ENCODE data around the gene PKM.
A peak's percentile ranks its signal among the peaks of the same experiment; 100 is the strongest.

PKM gene

GRCh38 chr15:72227192-72227586, 3.8 kb downstream of the PKM start:
- H3K36me3 ChIP-seq (replicated peaks; ENCODE audit: insufficient read depth, low read length): peaks cover 4% of the 10 kb centered on the region; the same call in 1 of the 2 replicates

GRCh38 chr15:72223278-72223677, 7.7 kb downstream of the PKM start:
- Histone ChIP-seq H3K4me2 (ENCODE audit: low read depth, low read length) (no peak overlapping the region), H3K4me3 (ENCODE audit: low read length) (no peak overlapping the region), H3K9me3 (replicated peaks; ENCODE audit: insufficient read depth, low read length) (no peaks in the 10 kb centered on the region), H2AFZ (ENCODE audit: low read length) (no peak overlapping the region), H3K9me2 (replicated peaks; ENCODE audit: insufficient read depth, low read length) (no peaks in the 10 kb centered on the region), H3K4me1 (ENCODE audit: low read length) (peaks cover 10% of the 10 kb centered on the region), H4K20me1 (ENCODE audit: insufficient read depth, low read length) (peaks cover 70% of the 10 kb centered on the region), H3K27me3 (replicated peaks; ENCODE audit: insufficient read depth, low read length) (no peaks in the 10 kb centered on the region), H3K79me2 (ENCODE audit: low read length) (peaks cover 95% of the 10 kb centered on the region), H3K27ac (ENCODE audit: low read length) (no peak overlapping the region), H3F3A (ENCODE audit: insufficient read depth, low read length) (peaks cover 3% of the 10 kb centered on the region; the same call in 1 of the 2 replicates), H3K9ac (ENCODE audit: low read length) (no peak overlapping the region), H3K36me3 (replicated peaks; ENCODE audit: insufficient read depth, low read length) (peaks cover 14% of the 10 kb centered on the region; the same call in 1 of the 2 replicates)
- DNase-seq: no peak
- TF ChIP-seq CTCF (IDR thresholded peaks at IDR 0.05; ENCODE audit: low read length) (no peak), EZH2 (optimal IDR thresholded peaks at IDR 0.05; ENCODE audit: low read depth, low read length) (no peak), EZH2phosphoT487 (IDR thresholded peaks at IDR 0.05; ENCODE audit: low read length) (no peak)

More at GRCh38 chr15:72227192-72227586, 3.8 kb downstream of the PKM start:
- Histone ChIP-seq H3F3A (ENCODE audit: insufficient read depth, low read length) (peaks cover 19% of the 10 kb centered on the region), H3K4me1 (ENCODE audit: low read length) (peaks cover 25% of the 10 kb centered on the region), H3K79me2 (ENCODE audit: low read length) (peaks cover 84% of the 10 kb centered on the region), H3K9me2 (replicated peaks; ENCODE audit: insufficient read depth, low read length) (no peaks in the 10 kb centered on the region), H4K20me1 (ENCODE audit: insufficient read depth, low read length) (peaks cover 46% of the 10 kb centered on the region), H3K4me2 (ENCODE audit: low read depth, low read length) (peak overlapping the region; percentile 5), H3K4me3 (ENCODE audit: low read length) (no peak overlapping the region), H3K27ac (ENCODE audit: low read length) (no peak overlapping the region), H3K9ac (ENCODE audit: low read length) (no peak overlapping the region), H2AFZ (ENCODE audit: low read length) (no peak overlapping the region), H3K9me3 (replicated peaks; ENCODE audit: insufficient read depth, low read length) (no peaks in the 10 kb centered on the region), H3K27me3 (replicated peaks; ENCODE audit: insufficient read depth, low read length) (no peaks in the 10 kb centered on the region)
- TF ChIP-seq CTCF (IDR thresholded peaks at IDR 0.05; ENCODE audit: low read length) (no peak), EZH2phosphoT487 (IDR thresholded peaks at IDR 0.05; ENCODE audit: low read length) (no peak), EZH2 (optimal IDR thresholded peaks at IDR 0.05; ENCODE audit: low read depth, low read length) (no peak)
- DNase-seq: no peak

- H3K27ac ChIP-seq (ENCODE audit: low read length): no peak overlapping the region
- TF ChIP-seq EZH2phosphoT487 (IDR thresholded peaks at IDR 0.05; ENCODE audit: low read length) (no peak), EZH2 (optimal IDR thresholded peaks at IDR 0.05; ENCODE audit: low read depth, low read length) (no peak)
- H3K79me2 ChIP-seq (ENCODE audit: low read length): peaks cover 90% of the 10 kb centered on the region
- no peak overlapping the region for H2AFZ ChIP-seq (ENCODE audit: low read length)
- H4K20me1 ChIP-seq (ENCODE audit: insufficient read depth, low read length): peaks cover 70% of the 10 kb centered on the region
- no peak for DNase-seq
- no peaks in the 10 kb centered on the region for H3K9me2 ChIP-seq (replicated peaks; ENCODE audit: insufficient read depth, low read length)
- peaks cover 18% of the 10 kb centered on the region; the same call in 1 of the 2 replicates for H3K36me3 ChIP-seq (replicated peaks; ENCODE audit: insufficient read depth, low read length)
- H3K9me3 ChIP-seq (replicated peaks; ENCODE audit: insufficient read depth, low read length): no peaks in the 10 kb centered on the region
- no peaks in the 10 kb centered on the region; the same call in 1 of the 2 replicates for H3F3A ChIP-seq (ENCODE audit: insufficient read depth, low read length)
- H3K27me3 ChIP-seq (replicated peaks; ENCODE audit: insufficient read depth, low read length): no peaks in the 10 kb centered on the region
- H3K4me2 ChIP-seq (ENCODE audit: low read depth, low read length): no peak overlapping the region
- H3K9ac ChIP-seq (ENCODE audit: low read length): no peak overlapping the region
- H3K4me1 ChIP-seq (ENCODE audit: low read length): peaks cover 6% of the 10 kb centered on the region
- H3K4me3 ChIP-seq (ENCODE audit: low read length): no peak overlapping the region
Observed at GRCh38 chr15:72222393-72222792, 8.6 kb downstream of the PKM start.

GRCh38 chr15:72220687-72221086, 10.3 kb downstream of the PKM start:
- peaks cover 85% of the 10 kb centered on the region for H3K79me2 ChIP-seq (ENCODE audit: low read length)
- no peak overlapping the region for H3K4me3 ChIP-seq (ENCODE audit: low read length)
- peaks cover 55% of the 10 kb centered on the region for H4K20me1 ChIP-seq (ENCODE audit: insufficient read depth, low read length)
- H3K27ac ChIP-seq (ENCODE audit: low read length): no peak overlapping the region
- no peaks in the 10 kb centered on the region for H3K27me3 ChIP-seq (replicated peaks; ENCODE audit: insufficient read depth, low read length)
- no peak overlapping the region for H3K4me2 ChIP-seq (ENCODE audit: low read depth, low read length)
- no peak for DNase-seq
- no peaks in the 10 kb centered on the region for H3F3A ChIP-seq (ENCODE audit: insufficient read depth, low read length)
- H3K36me3 ChIP-seq (replicated peaks; ENCODE audit: insufficient read depth, low read length): peaks cover 24% of the 10 kb centered on the region; the same call in 1 of the 2 replicates
- H3K9me3 ChIP-seq (replicated peaks; ENCODE audit: insufficient read depth, low read length): no peaks in the 10 kb centered on the region
- H3K4me1 ChIP-seq (ENCODE audit: low read length): no peaks in the 10 kb centered on the region
- no peak overlapping the region for H3K9ac ChIP-seq (ENCODE audit: low read length)
- no peaks in the 10 kb centered on the region for H3K9me2 ChIP-seq (replicated peaks; ENCODE audit: insufficient read depth, low read length)
- TF ChIP-seq EZH2phosphoT487 (IDR thresholded peaks at IDR 0.05; ENCODE audit: low read length): no peak
- TF ChIP-seq EZH2 (optimal IDR thresholded peaks at IDR 0.05; ENCODE audit: low read depth, low read length): no peak
- TF ChIP-seq CTCF (IDR thresholded peaks at IDR 0.05; ENCODE audit: low read length): no peak
- H2AFZ ChIP-seq (ENCODE audit: low read length): no peak overlapping the region

All from MM.1S (cell line).